SH-SY5Y (cell line): ENCODE measurements around the gene LRRFIP1.

Experiments
- GATA2 ChIP-seq: IDR thresholded peaks from 2 replicates; pipeline ENCODE4 v1.6.1; 2011; ENCODE audit warnings: mild to moderate bottlenecking, low read depth, low read length
- GATA3 ChIP-seq: IDR thresholded peaks from 2 replicates; pipeline ENCODE4 v1.6.1; 2011; ENCODE audit warnings: low read depth, mild to moderate bottlenecking, low read length, moderate library complexity

The LRRFIP1 gene

DNA sequence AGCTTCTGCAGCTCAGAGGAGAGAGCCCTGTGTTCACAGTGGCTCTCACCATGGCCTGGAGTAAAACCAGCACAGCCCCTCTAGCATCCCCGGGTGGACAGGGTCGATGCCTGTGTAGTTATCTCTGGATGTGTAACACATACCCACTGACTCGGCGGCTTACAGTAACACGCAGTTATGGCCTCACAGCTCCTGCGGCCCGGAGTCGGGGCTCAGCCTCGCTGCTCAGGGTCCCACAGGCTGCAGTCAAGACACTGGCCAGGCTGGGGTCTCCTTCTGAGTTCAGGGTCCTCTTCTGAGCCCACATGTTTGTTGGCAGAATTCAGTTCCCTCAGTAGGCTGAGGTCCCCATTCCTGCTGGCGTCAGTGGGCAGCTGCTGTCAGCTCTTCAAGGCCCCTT is 34.4 kb upstream of the LRRFIP1 start:
- no peak for TF ChIP-seq GATA2
- no peak for TF ChIP-seq GATA3

DNA sequence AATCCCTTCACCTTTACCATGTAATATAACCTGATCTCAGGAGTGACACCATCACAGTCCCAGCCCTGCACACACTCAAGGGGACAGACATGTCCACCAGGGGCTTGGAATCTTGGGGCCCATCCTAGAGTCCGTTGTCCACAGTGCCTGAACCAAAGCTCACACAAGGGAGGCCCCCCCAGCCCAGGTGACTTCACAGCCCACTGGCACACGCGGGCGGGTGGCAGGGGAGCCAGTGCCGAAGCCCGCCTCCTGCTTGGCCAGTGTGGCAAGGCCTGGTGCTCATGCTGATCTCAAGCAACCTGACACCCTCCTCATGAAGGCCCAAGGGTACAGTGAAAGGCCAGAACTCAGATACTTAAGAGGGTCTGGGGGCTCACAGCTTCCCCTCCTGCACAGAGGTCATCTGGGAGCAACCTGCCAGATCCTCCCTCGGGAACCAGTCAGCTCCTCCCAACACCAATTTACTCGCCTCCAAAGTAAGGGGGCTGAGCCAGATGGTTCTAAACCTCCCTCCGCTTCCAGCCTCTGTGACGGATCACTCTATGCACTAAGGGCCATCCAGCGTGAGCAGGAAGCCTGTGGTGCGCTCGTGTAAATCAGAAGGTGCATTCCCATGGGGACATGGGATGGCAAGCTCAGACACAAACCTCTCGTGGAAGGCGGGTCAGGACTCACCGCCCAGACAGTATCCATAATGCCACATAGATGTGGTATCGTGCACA is 33.6 kb upstream of the LRRFIP1 start:
- no peak for TF ChIP-seq GATA3
- TF ChIP-seq GATA2 = no peak

DNA sequence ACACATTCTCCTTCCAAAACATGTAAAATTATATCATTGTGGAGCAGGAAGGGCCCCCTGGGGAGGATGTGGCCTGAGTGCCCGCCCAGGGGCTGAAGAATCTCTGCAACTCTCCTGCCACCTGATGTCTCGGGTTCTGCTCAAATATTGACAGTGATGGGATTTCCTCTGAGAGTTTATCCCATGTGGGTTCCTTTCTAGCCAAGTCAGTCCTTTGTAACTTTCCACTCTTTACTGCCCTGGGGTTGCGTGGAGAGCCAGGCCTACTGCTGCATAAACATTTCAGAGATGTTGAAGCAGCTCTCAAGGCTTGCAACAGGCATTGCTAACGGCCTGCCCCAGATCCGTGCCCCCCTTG is 32.9 kb upstream of the LRRFIP1 start:
- no peak for TF ChIP-seq GATA2
- no peak for TF ChIP-seq GATA3

DNA sequence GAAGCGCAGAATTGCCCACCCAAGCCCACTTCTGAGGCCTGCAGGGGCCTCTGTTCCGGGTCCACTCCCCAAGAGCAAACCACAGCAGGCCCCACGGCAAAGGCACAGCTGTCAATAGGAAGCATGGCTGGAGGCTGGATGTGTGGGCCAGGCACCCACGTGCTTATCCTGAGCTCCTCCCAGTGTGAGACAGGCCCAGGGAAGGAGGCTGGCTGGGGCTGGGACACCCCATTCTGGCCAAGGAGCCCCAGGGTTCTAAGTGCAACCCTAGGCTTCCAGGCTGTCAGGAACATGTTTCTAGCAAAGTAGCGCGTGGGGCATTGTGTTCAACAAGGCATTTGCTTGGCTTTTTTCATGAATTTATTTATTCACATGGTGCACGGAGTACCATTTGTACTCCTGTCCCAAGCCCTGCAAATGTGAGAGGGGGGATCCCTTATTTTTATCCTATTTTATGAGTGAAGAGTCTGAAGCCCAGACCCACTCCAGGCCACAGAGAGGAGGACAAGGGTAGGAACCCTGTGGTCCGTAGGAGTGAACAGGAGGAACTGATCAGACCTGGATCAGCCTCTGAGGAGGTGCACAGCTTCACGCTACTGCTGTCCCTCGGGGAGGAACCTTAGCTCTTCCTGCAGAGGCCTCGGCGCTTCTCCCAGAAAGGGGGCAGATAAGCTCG is 30.7 kb upstream of the LRRFIP1 start:
- TF ChIP-seq GATA3 (no peak), GATA2 (no peak)

DNA sequence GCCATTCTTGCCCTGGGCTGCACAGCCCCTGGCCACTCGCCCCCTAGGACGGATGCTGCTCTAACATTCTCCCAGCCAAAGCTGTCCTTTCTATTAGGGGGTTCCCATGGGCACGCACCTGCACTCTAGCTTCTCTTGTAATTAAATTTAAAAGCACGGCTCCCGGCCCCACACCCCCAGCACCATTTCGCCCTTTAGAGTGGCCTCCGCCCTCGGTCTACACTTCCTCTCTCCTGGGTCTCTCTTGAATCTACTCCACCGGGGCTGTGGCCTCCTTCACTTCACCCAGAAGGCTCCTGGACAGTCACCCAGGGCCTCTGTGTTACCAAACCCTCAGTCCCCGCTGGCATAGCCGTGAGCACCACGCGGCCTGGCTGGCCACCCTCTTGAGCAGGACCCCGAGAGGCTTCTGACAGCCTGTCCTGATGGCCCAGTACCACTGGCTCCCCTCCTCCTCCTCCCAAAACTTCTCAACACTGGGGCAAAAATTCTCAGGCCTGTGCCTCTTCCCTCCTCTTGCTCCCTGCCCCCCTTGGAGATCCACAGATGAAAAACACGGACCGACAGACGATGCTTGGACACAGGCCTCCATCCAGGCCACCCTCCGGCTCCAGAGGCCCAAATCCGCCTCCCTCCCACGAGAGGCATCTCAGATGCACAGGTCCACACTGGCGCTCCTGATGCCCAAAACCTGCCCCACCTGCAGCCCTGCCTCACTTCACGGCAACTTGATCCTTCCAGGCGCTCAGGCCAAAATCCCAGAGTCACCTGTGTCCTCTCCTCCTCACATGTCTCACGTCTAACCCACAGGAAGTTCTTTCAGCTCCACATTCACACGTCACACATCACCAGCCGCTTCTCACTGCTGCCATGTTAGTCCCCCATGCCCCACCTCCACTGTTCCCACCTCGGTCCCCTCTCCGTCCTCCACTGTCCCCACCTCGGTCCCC is 29.9 kb upstream of the LRRFIP1 start:
- TF ChIP-seq GATA3 (no peak), GATA2 (no peak)

DNA sequence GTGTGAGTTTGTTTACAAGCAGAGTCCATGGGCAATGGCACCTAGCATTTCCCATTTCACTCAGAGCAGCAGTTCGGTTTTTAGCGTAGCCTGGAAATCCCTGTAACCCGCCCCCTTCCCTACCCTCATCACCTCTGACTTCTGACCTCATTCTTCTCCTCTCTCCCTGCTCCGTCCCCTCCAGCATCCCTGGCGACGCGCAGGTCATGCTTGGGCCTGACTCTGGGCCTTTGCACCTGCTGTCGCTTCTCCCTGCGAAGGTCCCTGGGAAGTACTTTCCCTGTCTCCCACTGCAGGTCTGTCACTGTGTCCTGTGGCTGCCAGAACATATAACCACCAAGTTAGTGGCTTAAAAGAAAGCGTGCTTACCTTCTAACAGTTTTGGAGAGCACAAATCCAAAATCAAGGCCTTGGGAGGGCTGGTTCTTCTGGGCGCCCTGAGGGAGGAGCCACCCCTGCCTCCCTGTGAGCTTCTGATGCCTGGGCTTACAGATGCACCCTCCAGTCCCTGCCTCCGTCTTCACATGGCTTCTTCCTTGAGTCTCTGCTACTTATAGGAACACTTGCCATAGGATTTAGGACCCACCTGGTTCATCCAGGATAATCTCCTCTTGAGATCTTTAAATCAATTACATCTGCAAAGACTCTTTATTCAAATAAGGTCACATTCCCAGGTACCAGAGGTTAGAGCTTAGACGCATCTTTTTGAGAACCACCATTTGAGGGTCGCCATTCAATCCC is 28.7 kb upstream of the LRRFIP1 start:
- TF ChIP-seq GATA3 = no peak
- no peak for TF ChIP-seq GATA2

DNA sequence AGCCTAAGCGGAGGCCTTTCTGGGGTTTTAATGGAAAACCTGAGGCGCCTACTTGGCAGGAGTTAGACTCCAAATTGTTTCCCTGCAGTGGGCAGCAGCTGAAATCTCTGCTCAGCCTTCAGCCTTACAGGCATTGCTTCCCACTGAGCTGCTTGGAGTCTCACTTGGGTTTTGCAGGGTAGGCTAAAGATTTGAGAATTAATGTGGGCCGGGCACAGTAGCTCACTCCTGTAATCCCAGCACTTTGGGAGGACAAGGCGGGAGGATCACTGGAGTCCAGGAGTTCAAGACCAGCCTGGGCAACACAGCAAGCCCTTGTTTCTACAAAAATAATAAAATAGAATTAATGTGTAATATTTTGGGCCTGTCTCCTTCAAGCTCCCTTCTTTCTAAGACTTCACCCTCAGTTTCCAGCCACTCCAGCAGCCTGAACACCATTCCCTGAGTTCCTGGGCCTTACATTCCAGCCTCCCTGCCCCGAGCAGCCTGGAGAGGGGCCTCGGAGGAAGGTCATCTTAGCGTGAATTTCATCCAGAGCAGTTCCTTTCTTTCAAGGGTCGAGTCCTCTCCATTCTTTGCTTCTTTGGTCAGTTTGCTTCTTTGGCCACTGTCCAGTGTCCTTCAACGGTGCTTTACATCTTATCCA is 27.8 kb upstream of the LRRFIP1 start:
- no peak for TF ChIP-seq GATA3
- no peak for TF ChIP-seq GATA2

DNA sequence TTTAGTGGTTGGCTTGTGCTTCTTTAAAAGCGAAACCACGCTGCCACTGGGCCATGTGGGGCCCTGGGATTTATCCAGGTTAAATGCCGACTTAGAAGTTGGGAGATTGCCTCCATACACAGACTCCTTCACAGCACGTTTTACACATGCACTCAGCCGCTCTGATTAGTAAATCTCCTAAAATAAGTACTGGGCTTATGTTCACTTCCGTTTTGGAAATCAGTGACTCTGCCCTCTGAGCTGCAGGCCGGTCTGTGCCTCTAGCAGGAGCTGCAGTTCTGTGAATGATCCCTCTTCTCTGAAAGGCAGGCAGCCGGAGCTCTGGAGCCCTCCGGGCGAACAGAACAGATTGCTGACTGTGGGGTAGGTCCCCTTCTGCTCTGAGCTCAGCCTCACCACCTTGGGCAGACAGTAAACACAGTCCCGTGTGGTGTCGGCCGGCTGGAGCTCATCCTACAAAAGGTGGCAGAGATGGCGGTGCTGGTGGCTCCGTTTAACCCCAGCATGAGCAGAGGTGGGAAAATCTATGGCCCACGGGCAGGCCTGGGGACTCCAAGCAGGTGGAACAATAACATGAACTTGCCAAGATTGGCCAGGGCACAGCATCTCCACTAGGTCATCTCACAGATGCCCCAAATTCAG is 27.1 kb upstream of the LRRFIP1 start:
- TF ChIP-seq GATA2 (no peak), GATA3 (no peak)

DNA sequence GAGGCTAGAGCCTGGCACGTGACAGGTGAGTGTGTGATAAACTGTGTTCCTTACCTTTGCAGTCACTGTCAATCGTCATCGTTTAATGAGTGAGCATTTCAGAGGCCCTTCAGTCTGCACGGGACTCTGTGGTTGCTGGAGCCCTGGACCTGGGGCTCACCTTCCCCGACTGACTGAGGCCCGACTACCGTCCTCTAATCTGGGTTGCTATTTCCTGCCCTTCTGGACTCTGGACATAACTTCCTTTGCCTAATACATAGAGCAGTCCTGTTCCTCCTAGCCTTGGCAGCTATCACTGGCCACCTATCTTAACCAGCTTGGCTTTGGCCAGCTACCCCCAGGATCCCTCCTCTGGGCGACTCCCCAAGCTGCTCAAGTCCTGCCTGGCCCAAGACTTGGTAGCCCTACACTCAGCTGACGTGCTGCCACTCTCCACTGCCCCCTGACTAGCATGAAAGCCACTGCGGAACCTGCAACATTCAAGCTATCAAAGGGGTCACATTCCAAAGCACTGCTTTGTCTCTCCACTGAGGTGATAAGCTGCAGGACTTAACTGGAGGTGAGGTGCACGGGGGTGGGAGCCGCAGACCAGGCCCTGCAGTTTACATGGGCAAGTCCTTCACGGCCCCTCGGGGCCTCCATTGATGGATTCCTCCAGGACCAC is 25.8 kb upstream of the LRRFIP1 start:
- no peak for TF ChIP-seq GATA3
- TF ChIP-seq GATA2 = no peak

DNA sequence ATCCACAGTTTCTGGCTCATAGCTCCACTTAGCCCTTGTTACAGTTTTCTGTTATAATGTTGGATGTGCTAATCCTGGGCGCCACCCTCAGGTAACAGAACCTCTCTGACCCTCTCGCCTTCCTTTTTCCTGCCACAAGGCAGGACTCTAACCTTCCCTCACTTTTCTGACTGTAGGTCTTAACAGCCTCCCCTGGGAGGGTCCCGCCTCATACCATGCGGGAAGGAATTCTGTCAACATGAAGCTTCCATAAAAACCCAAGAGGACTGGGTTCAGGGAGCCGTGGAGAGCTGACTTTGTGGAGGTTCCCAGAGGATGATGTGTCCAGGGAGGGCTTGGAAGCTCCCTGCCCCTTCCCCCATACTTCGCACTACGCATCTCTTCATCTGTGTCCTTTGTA is 25.0 kb upstream of the LRRFIP1 start:
- no peak for TF ChIP-seq GATA3
- TF ChIP-seq GATA2 = no peak

DNA sequence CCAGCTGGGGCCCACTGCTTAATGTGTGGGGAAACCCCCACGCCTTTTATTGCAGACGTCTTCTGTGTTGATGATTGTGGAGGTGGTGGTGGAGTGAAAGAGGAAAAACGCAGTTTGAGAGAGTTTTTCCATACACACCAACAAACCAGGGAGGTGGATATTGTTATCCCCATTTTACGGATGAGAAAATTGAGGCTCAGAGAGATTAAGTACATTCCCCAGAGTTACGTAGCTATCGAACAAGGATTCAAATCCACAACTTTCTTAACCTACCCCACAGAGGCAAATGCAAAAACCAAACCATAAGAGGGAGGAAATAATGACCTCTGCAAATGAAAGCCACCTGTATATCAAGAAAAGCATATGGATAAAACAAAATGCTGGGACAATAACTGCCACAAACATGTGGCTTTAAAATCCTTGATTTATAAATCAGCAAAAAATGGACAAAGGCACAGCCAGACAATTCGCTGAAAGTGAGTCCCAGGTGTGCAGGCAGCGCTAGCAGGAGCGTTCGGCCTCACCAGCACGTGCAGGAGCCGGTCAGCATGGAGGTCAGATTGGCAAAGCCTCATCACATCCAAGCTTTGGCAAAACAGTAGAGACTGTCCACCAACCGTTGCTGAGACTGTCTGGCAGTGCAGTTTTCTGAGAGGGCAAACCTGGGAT is 24.2 kb upstream of the LRRFIP1 start:
- TF ChIP-seq GATA3 = no peak
- no peak for TF ChIP-seq GATA2
